Left ventricle myocardium inferior (tissue), 1 donor: Measurements from ENCODE around the gene NDE1. TPM values are rescaled to one million over a fixed set of nuclear protein-coding genes. Genes with fewer than 3 reads are reported as not detected.
"Not testable (repeated sequence)": the region's sequence is repeated elsewhere in the genome, so short reads cannot be mapped to it uniquely, and the experiment has no call there.

Source experiments
- DNase-seq: peaks from one replicate; pipeline ENCODE4 v3.0.0-alpha.2; 2020
- H3K27ac ChIP-seq: fragments of 200-600 bp; replicated peaks from 2 replicates; pipeline ENCODE4 v1.8.0; 2021
- H3K27me3 ChIP-seq: fragments of 200-600 bp; 2 replicates; pipeline ENCODE4 v1.8.0; 2021; ENCODE audit warnings: low read depth
- H3K36me3 ChIP-seq: fragments of 200-600 bp; 2 replicates; pipeline ENCODE4 v1.8.0; 2021
- H3K4me1 ChIP-seq: fragments of 200-600 bp; 2 replicates; pipeline ENCODE4 v1.8.0; 2021
- H3K4me3 ChIP-seq: fragments of 200-600 bp; 2 replicates; pipeline ENCODE4 v1.8.0; 2021; ENCODE audit warnings: mild to moderate bottlenecking, moderate library complexity
- H3K9me3 ChIP-seq: fragments of 200-600 bp; replicated peaks from 2 replicates; pipeline ENCODE4 v1.8.0; 2021
- CTCF ChIP-seq: fragments of 200-600 bp; IDR thresholded peaks from 2 replicates; pipeline ENCODE4 v1.8.0; 2021; ENCODE audit warnings: antibody characterized with exemption, mild to moderate bottlenecking, borderline replicate concordance
- intact Hi-C: fragments of 100-400 bp; cut with micrococcal nuclease; formaldehyde crosslinking; loops from one replicate; pipeline ENCODE4 v1.11.0; 2022
- total RNA-seq: library from RNA; stranded (reverse); fragmentation: NEBNext Ultra II Directional; extraction: Animal tissue kit (Norgen Biotek cat#: 25700); gene quantifications from one replicate; pipeline ENCODE4 v1.2.1, GENCODE V29; 2021
- donor health status: DM: no; HTN: yes; CAD: no; lungs with severe emphysema.

NDE1 gene
- total RNA-seq, 1 donor from 2014 or later = 16.3 TPM

GRCh38 chr16:15725641-15726240 lies 75.7 kb downstream of the NDE1 start:
- no peaks in the 10 kb centered on the region for H3K4me1 ChIP-seq
- no peak for DNase-seq
- peaks cover 48% of the 10 kb centered on the region for H3K36me3 ChIP-seq

GRCh38 chr16:15726715-15727114 lies 76.7 kb downstream of the NDE1 start:
- H3K27ac ChIP-seq = no peak overlapping the region

More at GRCh38 chr16:15725641-15726240, 75.7 kb downstream of the NDE1 start:
- no peaks in the 10 kb centered on the region for H3K27me3 ChIP-seq
- no peak overlapping the region for H3K4me3 ChIP-seq
- no peaks in the 10 kb centered on the region for H3K9me3 ChIP-seq
- intact Hi-C loops = loop anchor here (10.0 kb wide), 1 partner anchor 281 kb away; no protein-coding TSS in a partner anchor
- no peak overlapping the region for H3K27ac ChIP-seq
- TF ChIP-seq CTCF = no peak

GRCh38 chr16:15727697-15728096 lies 77.7 kb downstream of the NDE1 start:
- not testable (repeated sequence) for H3K27me3 ChIP-seq, H3K9me3 ChIP-seq, DNase-seq, H3K27ac ChIP-seq, H3K4me3 ChIP-seq, H3K4me1 ChIP-seq
- intact Hi-C loops = loop anchor here (10.0 kb wide), 1 partner anchor 283 kb away; no protein-coding TSS in a partner anchor
- H3K36me3 ChIP-seq = peaks cover 43% of the 10 kb centered on the region

More at GRCh38 chr16:15726715-15727114, 76.7 kb downstream of the NDE1 start:
- Histone ChIP-seq H3K4me1 (no peaks in the 10 kb centered on the region), H3K4me3 (no peak overlapping the region), H3K9me3 (no peaks in the 10 kb centered on the region), H3K27me3 (no peaks in the 10 kb centered on the region), H3K36me3 (peaks cover 43% of the 10 kb centered on the region)
- TF ChIP-seq CTCF = no peak
- DNase-seq = no peak
- intact Hi-C loops = loop anchor here (10.0 kb wide), 1 partner anchor 282 kb away; no protein-coding TSS in a partner anchor

- Histone ChIP-seq H3K36me3 (peaks cover 39% of the 10 kb centered on the region), H3K27ac (no peak overlapping the region), H3K9me3 (no peaks in the 10 kb centered on the region), H3K4me3 (no peak overlapping the region), H3K4me1 (no peaks in the 10 kb centered on the region), H3K27me3 (no peaks in the 10 kb centered on the region)
- no peak for TF ChIP-seq CTCF
- intact Hi-C loops = loop anchor here (10.0 kb wide), 1 partner anchor 284 kb away; no protein-coding TSS in a partner anchor
- DNase-seq = no peak
Observed at GRCh38 chr16:15729152-15729551, 79.1 kb downstream of the NDE1 start.

GRCh38 chr16:15732416-15732815 lies 82.4 kb downstream of the NDE1 start:
- intact Hi-C loops = no loop called here
- TF ChIP-seq CTCF = no peak
- no peaks in the 10 kb centered on the region for H3K4me1 ChIP-seq
- H3K36me3 ChIP-seq = peaks cover 32% of the 10 kb centered on the region
- no peak for DNase-seq
- no peaks in the 10 kb centered on the region for H3K9me3 ChIP-seq
- no peak overlapping the region for H3K4me3 ChIP-seq
- no peak overlapping the region for H3K27ac ChIP-seq
- no peaks in the 10 kb centered on the region for H3K27me3 ChIP-seq

- no peak overlapping the region for H3K27ac ChIP-seq
- no peaks in the 10 kb centered on the region for H3K4me1 ChIP-seq
- peaks cover 31% of the 10 kb centered on the region for H3K36me3 ChIP-seq
Observed at GRCh38 chr16:15735610-15736009, 85.6 kb downstream of the NDE1 start.

More at GRCh38 chr16:15735610-15736009, 85.6 kb downstream of the NDE1 start:
- DNase-seq = no peak
- Histone ChIP-seq H3K9me3 (peaks cover under 1% of the 10 kb centered on the region), H3K4me3 (no peak overlapping the region), H3K27me3 (no peaks in the 10 kb centered on the region)
- intact Hi-C loops = no loop called here
- no peak for TF ChIP-seq CTCF
